Lower lobe of right lung (tissue), 2 donors: ENCODE data around the gene RCOR2. TPM values are rescaled to one million over a fixed set of nuclear protein-coding genes. Genes with fewer than 3 reads are reported as not detected.
"Not testable (repeated sequence)": the region's sequence is repeated elsewhere in the genome, so short reads cannot be mapped to it uniquely, and the experiment has no call there.

Source experiments
- ATAC-seq, 2 donors: fragments of 200-7000 bp; cut with Tn5 transposase; one replicate each; pipeline ENCODE4 v1.9.1; 2020 to 2022; ENCODE audit warnings: mild to moderate bottlenecking in 2 of 2, moderate library complexity in 2 of 2
- DNase-seq: peaks from one replicate; pipeline ENCODE4 v3.0.0-alpha.2; 2020
- H3K27ac ChIP-seq: fragments of 200-600 bp; one replicate; pipeline ENCODE4 v1.8.0; 2022
- H3K27me3 ChIP-seq: fragments of 200-600 bp; one replicate; pipeline ENCODE4 v1.8.0; 2022; ENCODE audit warnings: low read depth
- H3K36me3 ChIP-seq: fragments of 200-600 bp; one replicate; pipeline ENCODE4 v1.8.0; 2022; ENCODE audit warnings: mild to moderate bottlenecking
- H3K4me1 ChIP-seq: fragments of 200-600 bp; one replicate; pipeline ENCODE4 v1.8.0; 2022
- H3K4me3 ChIP-seq: fragments of 200-600 bp; one replicate; pipeline ENCODE4 v1.8.0; 2022; ENCODE audit warnings: mild to moderate bottlenecking
- H3K9me3 ChIP-seq: fragments of 200-600 bp; one replicate; pipeline ENCODE4 v1.8.0; 2022
- intact Hi-C: fragments of 100-400 bp; cut with DNase I; formaldehyde crosslinking; loops from one replicate; pipeline ENCODE4 v1.11.0; 2022
- long read RNA-seq: library from polyadenylated mRNA; unstranded; transcript quantifications from one replicate; pipeline ENCODE4 v2.0.0, GENCODE V29; 2021
- total RNA-seq: library from RNA; stranded (reverse); fragmentation: NEBNext Ultra II Directional; extraction: Animal tissue kit (Norgen Biotek cat#: 25700); gene quantifications from one replicate; pipeline ENCODE4 v1.2.1, GENCODE V29; 2021
- TF ChIP-seq, protein P1 (sequence below): fragments of 200-600 bp; IDR thresholded peaks from one replicate; pipeline ENCODE4 v1.8.0; 2022; ENCODE audit warnings: antibody characterized with exemption, mild to moderate bottlenecking
- donor health status: DM: no; HTN: yes; CAD: no; lungs with severe emphysema.

RCOR2 gene
- total RNA-seq, result 0.18 TPM
- long read RNA-seq, partial matches to known transcripts, result 0 of 1 reads
- long read RNA-seq, other reads (novel, unspliced or antisense), result 1 of 1 reads

DNA sequence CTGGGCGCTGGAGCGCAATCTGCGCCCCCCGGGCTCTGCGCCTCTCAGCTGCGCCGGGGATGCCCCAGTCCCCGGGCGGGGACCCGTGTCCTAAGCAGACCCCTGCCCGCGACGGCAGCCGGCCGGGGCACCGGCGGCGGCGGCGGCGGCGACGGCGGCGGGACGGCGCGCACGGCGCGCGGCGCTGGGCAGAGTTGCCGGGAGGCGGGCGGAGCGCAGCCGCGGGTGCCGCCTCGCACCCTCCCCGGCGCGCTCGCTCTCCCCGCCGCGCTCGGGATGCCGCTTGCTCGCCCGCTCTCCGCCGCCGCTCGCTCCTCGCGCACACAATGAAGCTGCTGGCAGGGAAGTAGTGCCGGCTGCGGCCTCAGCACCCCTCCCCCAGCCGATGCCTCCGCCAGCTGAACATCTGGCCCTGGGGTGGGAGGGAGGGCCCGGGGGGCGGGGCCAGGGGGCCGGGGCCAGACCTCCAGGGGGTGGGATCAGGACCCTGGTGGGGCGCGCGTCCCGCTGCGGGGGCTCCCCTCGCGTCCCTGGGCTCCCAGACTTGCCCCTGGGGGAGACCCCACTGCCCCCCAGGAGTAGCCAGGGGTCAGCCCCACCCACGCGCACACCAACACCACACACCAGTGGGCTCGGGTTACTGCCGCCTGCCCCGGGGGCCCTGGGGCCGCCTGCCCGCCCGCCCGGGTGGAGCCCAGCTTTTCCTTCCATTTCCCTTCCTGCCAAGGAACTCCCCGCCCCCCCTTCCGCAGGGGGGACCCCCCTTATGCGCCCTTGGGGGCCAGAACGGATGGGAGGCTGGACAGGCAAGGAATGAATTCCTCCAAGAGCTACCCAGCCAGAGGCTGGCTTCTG lies at the start of gene RCOR2:
TSS of gene RCOR2 (minus strand) at position 328 of the 855 bp plus-strand sequence. CDS start 708 bp downstream, outside the sequence.
- Histone ChIP-seq H3K27ac (peak within 1 kb of the TSS; percentile 28), H3K27me3 (no peaks in the 10 kb centered on the region), H3K36me3 (no peaks in the 10 kb centered on the region), H3K4me3 (peak within 1 kb of the TSS; percentile 61), H3K9me3 (no peaks in the 10 kb centered on the region), H3K4me1 (peaks cover 48% of the 10 kb centered on the region)
- TF ChIP-seq, protein P1, sequence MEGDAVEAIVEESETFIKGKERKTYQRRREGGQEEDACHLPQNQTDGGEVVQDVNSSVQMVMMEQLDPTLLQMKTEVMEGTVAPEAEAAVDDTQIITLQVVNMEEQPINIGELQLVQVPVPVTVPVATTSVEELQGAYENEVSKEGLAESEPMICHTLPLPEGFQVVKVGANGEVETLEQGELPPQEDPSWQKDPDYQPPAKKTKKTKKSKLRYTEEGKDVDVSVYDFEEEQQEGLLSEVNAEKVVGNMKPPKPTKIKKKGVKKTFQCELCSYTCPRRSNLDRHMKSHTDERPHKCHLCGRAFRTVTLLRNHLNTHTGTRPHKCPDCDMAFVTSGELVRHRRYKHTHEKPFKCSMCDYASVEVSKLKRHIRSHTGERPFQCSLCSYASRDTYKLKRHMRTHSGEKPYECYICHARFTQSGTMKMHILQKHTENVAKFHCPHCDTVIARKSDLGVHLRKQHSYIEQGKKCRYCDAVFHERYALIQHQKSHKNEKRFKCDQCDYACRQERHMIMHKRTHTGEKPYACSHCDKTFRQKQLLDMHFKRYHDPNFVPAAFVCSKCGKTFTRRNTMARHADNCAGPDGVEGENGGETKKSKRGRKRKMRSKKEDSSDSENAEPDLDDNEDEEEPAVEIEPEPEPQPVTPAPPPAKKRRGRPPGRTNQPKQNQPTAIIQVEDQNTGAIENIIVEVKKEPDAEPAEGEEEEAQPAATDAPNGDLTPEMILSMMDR, result no peak
- DNase-seq, result peak; percentile 76
- ATAC-seq, result peak; percentile 42 to 66
- intact Hi-C loops, result no loop called here

DNA sequence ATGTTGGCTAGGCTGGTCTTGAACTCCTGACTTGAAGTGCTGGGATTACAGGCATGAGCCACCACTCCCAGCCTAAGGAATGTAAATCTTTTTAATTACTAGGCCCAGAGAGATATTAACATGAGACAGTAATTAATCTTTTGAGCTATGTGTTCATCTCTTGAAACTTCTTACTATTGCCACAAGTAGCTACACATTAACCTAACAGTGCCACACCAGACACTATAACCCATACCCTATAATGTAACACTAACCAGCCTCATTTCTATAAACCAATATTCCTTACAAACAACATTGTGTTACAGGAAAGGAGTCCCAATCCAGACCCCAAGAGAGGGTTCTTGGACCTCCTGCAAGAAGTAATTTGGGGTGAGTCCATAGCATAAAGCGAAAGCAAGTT lies 49.5 kb upstream of the RCOR2 start:
- no peak for DNase-seq
- H3K9me3 ChIP-seq, result no peaks in the 10 kb centered on the region
- intact Hi-C loops, result no loop called here
- no peak overlapping the region for H3K27ac ChIP-seq
- no peak for ATAC-seq
- peaks cover 8% of the 10 kb centered on the region for H3K27me3 ChIP-seq
- TF ChIP-seq, protein P1, result no peak
- H3K4me1 ChIP-seq, result no peaks in the 10 kb centered on the region
- no peak overlapping the region for H3K4me3 ChIP-seq
- H3K36me3 ChIP-seq, result no peaks in the 10 kb centered on the region

DNA sequence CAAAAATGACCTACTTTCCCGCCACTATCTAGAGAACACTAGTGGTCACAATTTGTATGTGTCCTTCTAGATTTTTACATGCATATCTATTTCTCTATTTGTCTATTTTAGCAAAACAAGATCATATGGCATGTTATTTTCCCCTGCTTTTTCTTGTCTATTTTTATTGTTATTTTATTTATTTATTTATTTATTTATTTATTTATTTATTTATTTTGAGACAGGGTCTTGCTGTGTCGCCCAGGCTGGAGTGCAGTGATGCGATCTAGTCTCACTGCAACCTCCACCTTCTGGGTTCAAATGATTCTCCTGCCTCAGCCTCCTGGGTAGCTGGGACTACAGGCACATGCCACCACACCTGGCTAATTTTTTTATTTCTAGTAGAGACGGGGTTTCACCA lies 46.9 kb upstream of the RCOR2 start:
- H3K4me3 ChIP-seq, DNase-seq, intact Hi-C loops, H3K27ac ChIP-seq, H3K36me3 ChIP-seq, H3K27me3 ChIP-seq, H3K4me1 ChIP-seq, H3K9me3 ChIP-seq, ATAC-seq: not testable (repeated sequence)

DNA sequence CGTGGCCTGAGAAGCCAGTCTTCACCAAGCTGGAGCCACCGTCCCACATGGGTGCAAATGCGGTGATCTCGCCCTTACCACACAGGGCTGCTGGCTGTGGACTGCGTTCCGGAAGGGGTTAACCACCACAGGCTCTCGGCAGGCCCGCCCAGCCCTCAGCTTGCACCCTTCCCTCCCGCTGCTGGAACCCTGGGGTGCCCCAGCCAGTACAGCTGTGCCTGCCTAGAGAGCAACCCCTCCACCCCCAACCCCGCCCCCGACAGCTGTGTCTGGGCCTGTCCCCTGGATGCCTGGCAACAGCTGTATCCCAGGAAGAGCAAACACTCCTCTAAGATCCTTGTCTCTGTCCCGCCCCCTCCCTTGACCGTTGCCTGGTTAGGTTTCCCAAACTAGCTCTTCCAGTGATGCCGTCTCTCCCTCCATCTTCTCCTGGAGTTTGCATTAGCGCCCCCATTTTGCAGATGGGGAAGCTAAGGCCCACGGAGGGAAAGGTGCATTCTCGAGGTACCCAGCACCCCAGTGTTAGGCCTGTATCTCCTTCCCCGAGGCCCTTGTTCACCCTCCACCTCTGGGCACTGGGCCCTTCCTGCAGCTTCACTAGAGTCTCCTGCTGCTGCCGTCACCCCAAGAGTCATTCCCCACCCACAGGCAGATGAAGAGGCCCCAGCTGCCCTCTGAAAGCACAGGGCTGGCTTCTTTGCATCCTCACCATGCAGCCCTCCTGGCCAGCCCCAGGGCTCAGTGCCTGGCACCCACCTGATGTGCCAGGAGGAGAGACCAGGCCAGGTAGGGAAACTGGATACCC lies 44.8 kb upstream of the RCOR2 start:
- Histone ChIP-seq H3K27me3 (no peaks in the 10 kb centered on the region), H3K27ac (no peak overlapping the region), H3K36me3 (peaks cover 6% of the 10 kb centered on the region), H3K9me3 (no peaks in the 10 kb centered on the region), H3K4me3 (no peak overlapping the region), H3K4me1 (no peaks in the 10 kb centered on the region)
- peak; percentile 62 to 70 for ATAC-seq
- no peak for DNase-seq
- intact Hi-C loops, result no loop called here
- TF ChIP-seq, protein P1, result no peak

DNA sequence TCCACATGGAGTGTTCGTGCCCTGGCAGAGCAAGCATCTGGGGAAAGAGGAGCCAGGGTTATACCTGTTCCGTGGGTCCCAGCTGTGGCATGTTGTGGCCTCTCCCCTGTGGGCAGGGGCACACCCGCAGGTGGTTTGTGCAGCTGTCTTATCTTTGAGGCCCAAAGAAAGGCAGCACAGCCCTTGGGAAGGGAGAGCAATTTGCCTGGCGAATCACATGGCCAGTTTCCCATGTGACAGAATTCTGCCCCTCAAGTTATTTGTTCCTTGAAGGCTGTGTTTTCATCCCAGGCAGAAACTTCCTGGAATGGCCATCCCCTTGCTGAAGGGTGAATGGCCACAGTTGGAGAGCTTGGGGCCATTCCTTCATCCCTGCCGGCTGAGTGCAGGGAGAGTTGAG lies 41.0 kb upstream of the RCOR2 start:
- ATAC-seq (no peak), DNase-seq (no peak)
- Histone ChIP-seq H3K36me3 (peaks cover 36% of the 10 kb centered on the region), H3K27me3 (no peaks in the 10 kb centered on the region), H3K4me3 (no peak overlapping the region), H3K27ac (no peak overlapping the region), H3K9me3 (no peaks in the 10 kb centered on the region), H3K4me1 (no peaks in the 10 kb centered on the region)
- TF ChIP-seq, protein P1, result no peak
- intact Hi-C loops, result no loop called here
